PFSK-1 (cell line): ENCODE results near the gene IFIH1.

Experiments used
- POLR2AphosphoS5 ChIP-seq: IDR thresholded peaks from 2 replicates; pipeline ENCODE4 v1.6.1; 2012; ENCODE audit warnings: low read depth, mild to moderate bottlenecking, control low read depth, low read length, moderate library complexity
- REST ChIP-seq, 2 experiments: IDR thresholded peaks; 2 replicates each; pipeline versions ENCODE4 v1.6.1 to v1.8.0; 2011 to 2012; ENCODE audit warnings: low read depth in 2 of 2, low read length in 2 of 2, control low read depth in 1 of 2, inconsistent platforms in 1 of 2, mild to moderate bottlenecking in 1 of 2, moderate library complexity in 1 of 2; ENCODE audit not compliant: insufficient read depth in 1 of 2
- SIN3A ChIP-seq: IDR thresholded peaks from 2 replicates; pipeline ENCODE4 v1.6.1; 2012; ENCODE audit warnings: mild to moderate bottlenecking, low read length, moderate library complexity, borderline replicate concordance; ENCODE audit not compliant: insufficient read depth
- TAF1 ChIP-seq: IDR thresholded peaks from 2 replicates; pipeline ENCODE4 v1.6.1; 2012; ENCODE audit warnings: low read length, control low read depth, borderline replicate concordance; ENCODE audit not compliant: insufficient read depth

- TF ChIP-seq SIN3A: no peak
- no peak for TF ChIP-seq POLR2AphosphoS5
- no peak for TF ChIP-seq TAF1
- no peak for TF ChIP-seq REST (IDR thresholded peaks at IDR 0.05; ENCODE audit: insufficient read depth in 1 of 2, low read depth in 2 of 2, low read length in 2 of 2)
These were observed 1.9 kb downstream of the IFIH1 start for GRCh38 chr2:162316590-162316989.
